OCI-M2 (cell line): ENCODE data around the gene CAMK1G.

Experiments used
- DNase-seq: peaks from one replicate; lab custom pipeline; 2025; ENCODE audit not compliant: unreplicated experiment; lab: John Stamatoyannopoulos, UW

CAMK1G gene

DNA sequence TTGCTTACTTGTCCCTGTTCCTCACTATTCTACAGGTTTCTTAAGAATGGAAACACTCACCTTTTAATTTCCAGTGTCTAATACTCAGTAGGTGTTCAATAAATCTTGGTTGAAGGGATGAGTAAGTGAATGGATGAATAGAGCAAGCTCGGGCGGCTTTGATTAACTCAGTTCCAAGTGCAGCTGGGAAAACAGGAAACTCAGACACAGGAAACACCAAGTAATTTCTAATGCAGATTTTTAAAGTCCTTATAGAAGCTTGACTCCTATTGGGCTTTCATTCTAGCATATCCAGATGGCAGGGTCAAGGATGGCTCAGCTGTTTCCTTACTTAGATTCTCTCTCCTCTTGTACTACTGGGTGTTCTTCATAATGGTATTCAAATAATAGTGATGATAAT is 14.0 kb downstream of the CAMK1G start:
- no peak for DNase-seq

DNA sequence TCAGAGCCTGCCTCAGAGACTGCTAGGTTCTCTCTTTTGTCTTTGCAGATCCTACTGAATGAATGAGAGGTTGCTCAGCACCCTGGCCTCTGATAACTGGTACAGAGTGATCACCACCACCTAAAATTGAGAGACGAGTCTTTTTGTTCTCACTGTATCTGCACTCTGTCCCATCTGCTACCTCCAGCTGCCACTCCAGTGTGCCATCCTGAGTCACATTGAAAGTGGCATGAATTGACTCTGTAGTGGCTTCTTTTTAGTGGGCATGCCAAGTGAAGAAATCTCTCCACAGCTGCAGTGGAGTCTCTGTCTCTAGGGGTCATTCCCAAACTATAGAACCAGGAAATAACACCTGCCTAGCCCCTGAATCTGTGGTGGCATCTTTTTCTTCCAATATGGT is 14.7 kb downstream of the CAMK1G start:
- DNase-seq: no peak

DNA sequence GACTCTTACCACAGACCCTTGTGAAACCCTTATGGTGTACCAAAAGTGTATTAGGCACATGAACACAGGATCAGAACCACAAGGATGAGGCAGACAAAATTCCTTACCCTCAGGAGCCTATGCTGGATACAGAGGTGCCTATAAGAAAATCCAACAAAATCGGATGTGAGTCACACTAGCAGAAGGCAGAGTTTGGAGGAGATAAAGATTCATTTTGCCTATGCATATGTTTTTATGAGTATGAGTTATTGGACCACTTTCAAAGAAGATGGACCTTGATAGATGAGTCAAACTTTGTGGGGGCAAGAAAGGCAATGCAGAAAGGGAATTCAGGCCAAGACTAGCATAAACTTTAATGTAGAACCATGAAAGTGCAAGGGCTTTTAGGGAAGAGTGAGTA is 17.0 kb downstream of the CAMK1G start:
- DNase-seq: no peak

DNA sequence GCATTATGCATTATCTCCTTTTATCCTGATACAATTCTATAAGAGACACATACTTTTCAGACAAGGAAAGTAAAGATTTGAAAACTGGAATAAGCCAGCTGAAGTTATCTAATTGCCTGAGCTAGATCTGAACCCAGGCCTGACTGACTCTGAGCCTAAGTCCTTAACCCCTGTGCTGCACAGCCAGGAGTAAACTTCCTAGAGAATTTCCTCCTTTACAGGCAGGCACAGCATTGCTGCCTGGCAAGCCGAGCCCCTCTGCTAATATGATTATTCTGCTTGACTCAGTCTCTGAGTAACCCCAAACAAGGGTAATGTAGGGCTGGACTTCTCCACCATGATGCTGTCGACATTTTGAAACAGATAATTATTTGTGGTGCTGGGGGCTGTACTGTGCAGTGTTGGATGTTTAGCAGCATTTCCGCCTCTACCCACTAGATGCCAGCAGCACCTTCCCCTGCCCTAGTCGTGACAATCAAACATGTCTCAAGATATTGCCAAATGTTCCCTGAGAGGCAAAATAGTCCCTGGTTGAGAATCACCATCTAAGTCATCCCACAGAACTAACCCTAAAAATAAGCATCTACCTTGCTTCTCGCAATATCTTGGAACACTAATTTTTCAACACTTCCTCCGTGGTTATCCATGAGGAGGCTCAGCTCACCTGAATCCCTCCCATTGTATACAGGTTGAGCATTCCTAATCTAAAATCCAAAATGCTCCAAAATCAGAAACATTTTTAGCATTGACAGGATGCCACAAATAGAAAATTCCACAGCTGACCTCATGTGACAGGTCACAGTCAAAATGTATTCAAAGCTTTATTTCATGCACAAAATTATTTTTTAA is 18.5 kb downstream of the CAMK1G start:
- no peak for DNase-seq

DNA sequence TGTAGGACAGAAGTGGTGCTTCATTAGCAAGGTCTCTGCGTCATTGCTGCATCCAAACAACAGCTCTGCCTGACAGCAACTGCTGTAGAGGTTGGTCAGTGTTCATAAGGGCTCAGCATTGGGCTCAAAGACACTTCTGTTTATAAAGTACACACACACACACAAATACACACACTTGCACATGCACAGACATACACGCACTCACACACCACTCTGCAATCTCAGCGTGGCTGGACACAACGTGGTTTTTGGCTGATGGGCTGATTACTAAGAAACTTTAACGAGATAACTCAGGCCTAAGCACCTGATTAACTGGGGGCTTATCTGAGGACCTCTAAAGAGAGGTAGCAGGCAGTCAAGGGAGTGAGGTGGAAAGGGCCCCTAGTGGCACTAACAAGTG is 20.4 kb downstream of the CAMK1G start:
- no peak for DNase-seq

DNA sequence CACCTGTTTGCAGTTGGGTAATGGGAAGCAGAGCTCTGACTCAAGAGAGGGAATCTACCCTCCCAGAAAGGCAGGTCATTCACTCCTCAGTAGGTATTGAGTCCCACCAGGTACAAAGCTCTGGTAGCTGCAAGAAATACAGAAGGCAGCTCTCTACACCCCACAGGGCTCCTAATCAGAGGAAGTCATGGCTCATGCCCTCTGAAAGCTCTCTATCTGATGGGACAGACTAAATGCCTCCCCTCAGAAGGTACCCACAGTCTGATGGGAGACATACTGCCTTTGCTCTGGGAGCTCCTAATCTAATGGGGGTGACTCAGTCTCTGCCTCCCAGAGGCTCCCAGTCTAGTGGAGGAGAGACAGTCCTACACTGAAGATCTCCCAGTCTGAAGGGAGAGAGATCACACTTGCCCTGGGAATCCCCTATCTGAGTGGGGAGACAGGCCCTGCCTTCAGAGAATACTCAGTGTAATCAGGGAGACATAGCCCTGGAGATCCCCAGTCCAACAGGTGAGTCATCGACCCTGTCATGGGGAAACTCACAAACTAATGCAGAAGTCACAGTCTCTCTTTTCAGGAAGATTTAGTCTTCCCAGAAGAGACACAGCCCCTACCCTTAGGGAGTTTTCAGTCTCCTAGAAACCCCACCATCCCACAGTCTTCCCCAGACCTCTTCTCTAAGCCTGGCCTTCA is 23.7 kb downstream of the CAMK1G start:
- no peak for DNase-seq

DNA sequence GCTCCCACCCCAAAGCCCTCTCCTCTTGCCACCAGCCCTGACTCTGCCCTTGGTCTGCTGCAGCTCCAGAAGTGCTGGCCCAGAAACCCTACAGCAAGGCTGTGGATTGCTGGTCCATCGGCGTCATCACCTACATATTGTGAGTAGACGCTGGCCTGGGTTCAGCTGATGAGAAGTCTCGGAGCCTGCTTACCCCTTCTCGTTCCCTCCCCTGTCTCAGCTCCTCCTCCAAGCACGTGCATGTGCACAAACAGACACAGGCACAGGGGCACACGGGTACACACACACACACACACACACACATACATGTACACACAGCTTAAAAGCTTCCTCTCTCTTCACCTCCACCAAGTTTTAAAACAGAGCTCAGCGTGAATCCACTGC is 24.3 kb downstream of the CAMK1G start:
- DNase-seq: no peak

DNA sequence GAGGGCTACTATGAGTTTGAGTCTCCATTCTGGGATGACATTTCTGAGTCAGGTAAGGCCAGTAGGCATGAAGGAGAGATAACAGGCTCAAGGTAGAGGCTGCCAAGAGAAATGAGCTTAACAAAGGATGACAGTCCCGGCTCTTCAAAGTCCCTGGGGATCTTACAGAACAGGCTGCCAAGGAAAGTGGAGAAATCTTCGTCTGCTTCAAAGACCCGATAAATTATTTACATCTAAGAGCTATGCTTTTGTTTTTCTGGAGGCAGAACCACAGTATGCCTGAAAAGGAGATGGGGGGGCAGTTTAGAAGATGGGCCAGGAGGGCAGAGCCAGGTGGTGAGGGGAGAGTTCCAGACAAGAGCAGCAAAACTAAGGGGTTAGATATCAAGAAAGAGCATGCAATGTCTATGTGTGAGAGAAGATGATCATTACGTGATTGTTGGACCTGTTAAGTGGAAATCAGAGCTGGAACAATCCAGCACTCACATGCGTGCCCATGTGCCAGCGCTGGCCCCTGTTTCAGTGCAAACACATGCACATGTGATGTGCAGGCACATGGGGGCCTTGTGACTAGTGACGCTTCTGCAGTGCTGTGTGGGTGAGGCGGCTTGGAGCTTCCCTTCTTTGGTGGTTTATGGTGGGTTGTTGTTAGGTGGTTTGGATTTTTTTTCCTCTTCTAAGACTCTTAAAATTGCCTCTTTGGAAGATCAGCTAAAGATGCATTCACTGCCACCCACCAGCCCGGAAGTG is 25.7 kb downstream of the CAMK1G start:
- no peak for DNase-seq

DNA sequence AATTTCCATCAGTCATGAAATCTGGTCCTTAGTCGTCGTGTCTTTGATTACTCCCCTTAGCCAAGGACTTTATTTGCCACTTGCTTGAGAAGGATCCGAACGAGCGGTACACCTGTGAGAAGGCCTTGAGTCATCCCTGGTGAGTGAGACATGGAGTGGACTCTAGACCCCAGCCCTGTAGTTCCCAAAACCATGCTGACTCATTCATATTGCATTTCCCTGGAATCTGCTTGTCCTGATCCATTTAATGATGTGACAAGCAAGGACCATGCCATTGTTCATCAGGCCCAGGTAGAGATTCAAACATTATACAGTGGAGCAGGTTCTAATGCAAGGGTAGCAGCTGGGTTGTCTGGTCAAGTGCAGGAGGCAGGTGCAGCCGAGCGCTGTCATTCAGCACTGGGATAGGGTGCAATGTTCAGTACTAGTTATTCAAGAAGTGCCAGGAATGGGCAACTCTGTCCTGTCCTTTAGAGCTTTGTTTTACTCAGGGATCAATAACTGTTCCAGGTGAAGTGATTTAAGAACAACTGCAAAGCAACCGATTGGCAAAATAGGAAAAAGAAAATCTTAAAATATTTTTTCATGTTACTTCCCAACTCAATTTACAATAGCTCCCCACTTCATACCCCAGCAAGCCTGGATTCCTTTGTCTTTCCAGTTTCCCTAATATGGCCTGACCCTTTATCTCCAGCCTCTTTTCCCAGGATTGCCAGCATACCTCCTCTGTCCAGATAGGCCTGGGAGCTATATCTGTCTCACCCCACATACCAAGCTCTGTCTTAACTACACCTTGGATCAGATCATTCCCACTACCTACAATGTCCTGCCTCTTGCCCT is 26.5 kb downstream of the CAMK1G start:
- no peak for DNase-seq

DNA sequence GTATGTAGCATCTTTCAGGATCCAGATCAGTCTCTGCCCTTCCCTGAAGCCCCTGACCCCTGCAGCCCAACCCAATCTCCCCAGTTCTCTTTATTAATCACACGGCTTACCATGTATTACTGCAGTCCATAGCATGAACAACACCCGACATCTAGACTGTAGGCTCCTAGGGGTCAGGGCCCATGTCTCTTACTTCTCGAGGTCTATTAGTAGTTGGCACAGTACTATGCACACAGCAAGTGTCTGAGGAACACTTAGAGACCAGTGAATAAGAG is 27.1 kb downstream of the CAMK1G start:
- DNase-seq: no peak

DNA sequence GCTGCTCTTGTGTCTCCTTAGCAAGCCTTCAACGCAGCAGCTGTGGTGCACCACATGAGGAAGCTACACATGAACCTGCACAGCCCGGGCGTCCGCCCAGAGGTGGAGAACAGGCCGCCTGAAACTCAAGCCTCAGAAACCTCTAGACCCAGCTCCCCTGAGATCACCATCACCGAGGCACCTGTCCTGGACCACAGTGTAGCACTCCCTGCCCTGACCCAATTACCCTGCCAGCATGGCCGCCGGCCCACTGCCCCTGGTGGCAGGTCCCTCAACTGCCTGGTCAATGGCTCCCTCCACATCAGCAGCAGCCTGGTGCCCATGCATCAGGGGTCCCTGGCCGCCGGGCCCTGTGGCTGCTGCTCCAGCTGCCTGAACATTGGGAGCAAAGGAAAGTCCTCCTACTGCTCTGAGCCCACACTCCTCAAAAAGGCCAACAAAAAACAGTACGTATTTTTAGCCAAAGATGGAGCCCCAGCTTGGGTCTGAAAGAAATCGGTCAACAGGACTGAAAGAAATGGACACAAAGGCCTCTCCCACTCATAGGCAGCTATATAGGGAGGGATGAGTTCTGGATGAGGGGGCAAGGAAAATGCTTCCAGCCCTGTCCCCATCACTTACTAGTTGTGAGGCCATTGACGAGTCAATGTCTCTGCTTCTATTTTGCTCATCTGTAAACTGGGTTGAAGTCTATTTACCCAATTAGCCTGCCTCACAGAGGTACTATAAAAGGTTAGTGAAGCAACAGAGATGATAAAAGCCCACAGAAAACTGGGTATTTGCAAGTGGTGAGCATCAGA is 28.5 kb downstream of the CAMK1G start:
- DNase-seq: no peak

DNA sequence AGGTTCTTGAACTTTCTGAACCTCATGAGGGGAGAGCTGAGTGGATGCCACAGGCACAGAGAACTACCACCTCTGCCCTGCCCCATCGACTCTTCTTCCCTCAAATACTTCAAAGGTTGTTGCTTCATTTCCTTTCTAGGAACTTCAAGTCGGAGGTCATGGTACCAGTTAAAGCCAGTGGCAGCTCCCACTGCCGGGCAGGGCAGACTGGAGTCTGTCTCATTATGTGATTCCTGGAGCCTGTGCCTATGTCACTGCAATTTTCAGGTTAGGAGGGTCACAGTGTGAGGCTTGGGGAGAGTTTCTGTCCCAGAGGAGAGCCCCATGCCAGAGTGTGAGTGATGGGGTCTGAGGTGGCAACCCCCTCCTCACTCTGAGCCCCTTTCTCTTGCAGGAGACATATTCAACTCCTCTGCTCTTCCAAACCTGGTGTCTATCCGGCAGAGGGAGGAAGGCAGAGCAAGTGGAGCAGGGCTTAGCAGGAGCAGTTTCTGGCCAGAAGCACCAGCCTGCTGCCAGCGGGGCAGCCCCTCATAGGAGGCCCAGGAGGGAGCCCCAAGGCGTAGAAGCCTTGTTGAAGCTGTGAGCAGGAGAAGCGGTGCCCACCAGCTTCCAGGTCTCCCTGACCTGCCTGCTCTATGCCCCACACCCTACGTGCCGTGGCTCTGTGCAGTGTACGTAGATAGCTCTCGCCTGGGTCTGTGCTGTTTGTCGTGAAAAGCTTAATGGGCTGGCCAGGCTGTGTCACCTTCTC is 29.3 kb downstream of the CAMK1G start:
- no peak for DNase-seq

DNA sequence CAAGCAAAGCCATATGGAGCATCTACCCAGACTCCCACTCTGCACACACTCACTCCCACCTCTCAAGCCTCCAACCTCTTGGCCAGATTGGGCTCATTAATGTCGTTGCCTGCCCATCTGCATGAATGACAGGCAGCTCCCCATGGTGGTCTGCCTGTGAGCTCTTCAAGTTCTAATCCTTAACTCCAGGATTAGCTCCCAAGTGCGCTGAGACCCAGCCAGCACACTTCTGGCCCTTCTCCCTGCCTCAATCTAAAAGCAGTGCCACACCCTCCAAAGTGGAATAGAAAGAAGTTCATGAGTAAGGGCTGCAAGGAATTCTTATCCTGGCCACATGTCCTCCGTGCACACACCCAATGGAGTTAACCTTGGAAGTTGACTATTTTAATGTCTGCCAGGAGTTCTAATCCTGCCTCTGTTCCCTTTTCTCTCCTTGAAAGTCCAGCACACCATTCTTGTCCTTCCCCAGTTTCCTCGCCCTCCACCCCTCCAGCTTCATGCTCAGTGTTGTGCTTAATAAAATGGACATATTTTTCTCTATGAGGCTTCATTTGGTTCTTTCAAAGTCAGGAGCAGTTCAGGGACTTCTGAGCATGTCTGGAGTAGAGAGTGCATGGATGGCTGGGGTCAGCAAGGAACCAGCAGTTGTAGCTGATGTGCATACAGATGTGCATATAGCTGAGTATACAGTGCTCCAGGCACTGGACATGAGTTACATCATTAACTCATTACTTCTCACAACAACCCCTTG is 30.1 kb downstream of the CAMK1G start:
- no peak for DNase-seq

DNA sequence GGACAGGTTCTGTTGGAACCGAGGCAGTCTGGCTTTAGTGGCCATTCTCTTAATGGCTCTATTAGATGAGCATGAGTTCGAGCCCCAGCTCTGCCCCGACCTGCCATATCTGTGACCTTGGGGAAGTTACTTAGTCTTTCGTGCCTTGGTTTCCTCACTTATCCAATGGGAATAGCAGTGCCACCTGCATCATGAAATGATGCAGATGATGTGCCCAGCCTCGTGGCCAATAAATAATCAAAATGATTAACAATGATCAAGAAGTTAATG is 30.6 kb downstream of the CAMK1G start:
- DNase-seq: no peak

DNA sequence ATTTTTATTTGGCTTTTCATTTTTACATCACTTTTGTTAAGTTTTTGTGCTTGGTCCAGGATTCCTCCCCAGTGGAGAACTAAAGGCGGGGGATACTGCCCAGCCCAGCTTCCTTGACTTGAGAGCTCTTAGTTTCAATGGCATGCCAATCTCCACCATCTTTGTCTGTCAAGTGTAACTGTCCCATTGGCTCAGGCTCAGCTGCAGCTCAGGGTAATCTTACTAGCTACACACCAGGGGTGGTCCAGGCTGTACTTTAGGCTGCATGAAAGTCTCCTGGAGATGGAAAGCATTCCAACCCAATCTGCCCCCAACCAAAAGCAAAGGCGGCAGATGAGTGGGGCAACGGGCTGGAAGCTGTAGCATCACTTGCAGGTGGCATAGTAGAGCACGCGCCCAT is 31.4 kb downstream of the CAMK1G start:
- DNase-seq: no peak

DNA sequence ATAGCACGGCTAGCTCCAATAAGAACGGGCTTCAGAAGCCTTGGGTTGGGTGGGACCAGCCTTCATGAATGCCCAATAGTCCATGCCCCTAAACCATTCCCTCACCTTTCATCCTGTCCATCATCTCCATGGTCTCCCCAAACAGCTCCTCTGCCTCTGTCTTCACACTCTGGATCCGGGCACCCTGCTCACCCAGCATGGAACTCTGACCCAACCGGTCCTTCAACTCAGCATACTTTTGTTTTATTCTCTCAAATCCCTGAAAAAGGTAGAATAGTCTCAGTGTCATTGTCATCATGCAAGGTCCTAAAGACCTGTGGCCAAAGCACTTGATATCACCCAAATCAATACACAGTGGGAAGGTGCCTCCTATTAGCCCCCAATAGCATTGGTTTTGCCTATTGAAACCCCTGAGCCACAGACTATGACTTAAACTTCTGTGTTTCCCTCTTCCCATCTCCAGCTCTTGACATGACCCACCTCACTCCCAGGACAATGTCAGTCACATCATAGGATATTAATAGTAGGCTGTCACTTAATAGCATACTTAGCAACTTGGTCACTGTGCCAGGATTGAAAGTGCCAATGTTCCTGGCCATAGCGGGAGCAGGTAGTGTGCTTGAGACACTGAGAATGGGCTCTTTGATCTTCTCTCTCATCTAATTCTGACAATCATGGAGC is 33.0 kb downstream of the CAMK1G start:
- DNase-seq: no peak

DNA sequence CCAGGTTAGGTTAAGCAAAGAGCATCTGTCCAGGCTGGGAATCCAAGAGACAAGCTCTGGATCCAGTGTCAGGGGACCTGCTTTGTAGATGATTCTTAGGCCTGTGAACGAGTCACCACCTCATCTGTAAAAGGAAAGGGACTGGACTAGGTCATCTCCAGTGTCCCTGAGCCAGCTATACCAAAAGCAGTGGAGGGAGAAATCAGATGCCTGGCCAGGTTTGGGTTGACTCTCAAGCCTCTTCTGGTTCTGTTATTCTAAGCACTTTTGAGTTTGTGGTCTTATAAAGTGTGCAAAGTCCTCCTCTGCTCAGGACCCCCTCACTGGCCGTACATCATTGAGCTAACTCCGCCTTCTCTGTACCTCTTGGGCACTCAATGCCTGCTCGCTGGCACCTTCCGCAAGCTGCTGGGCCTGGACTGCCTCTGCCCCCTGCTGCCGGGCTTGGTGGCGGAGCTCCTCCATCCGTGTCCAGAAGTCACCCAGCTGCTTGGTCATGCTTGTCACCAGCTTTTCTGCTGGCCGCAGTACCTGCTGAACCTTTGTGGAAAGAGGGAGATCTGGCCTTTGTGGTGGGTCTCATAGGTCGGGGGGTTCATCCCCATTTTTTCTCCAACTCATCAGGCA is 33.6 kb downstream of the CAMK1G start:
- no peak for DNase-seq

DNA sequence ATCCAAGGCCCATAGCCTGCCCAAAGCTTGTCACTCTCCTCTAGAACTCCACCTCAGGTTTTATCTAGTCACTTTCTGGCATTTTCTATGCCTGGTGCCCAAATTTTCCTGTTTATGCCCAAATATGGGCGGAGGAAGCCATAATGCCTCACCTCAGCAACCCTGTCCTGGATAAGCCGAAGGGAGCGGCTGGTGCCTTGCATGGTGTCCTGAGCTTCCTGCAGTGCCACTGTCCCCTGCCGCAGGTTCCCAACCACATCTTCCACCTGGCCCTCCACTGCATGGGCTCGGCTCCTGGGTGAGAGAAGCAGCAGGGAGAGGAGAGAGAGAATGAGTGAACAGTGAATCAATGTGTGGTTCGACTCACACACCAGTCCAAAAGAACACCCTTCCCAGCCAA is 34.2 kb downstream of the CAMK1G start:
- no peak for DNase-seq
